Glomerular endothelial cell (primary cell): ENCODE data around the gene SLC45A2. TPM values are rescaled to one million over a fixed set of nuclear protein-coding genes. Genes with fewer than 3 reads are reported as not detected.
"Not testable (repeated sequence)": the region's sequence is repeated elsewhere in the genome, so short reads cannot be mapped to it uniquely, and the experiment has no call there.

ENCODE experiments used
- DNase-seq: peaks from one replicate; pipeline ENCODE4 v3.0.0-alpha.2; 2011; ENCODE audit warnings: low read depth, low spot score; ENCODE audit errors: extremely low read depth
- total RNA-seq: library from RNA; depleted of rRNA; stranded (reverse); fragments of >200 nt; gene quantifications from 2 replicates; pipeline ENCODE4 v1.2.3, GENCODE V29; 2015

SLC45A2 gene
- total RNA-seq, 1 donor from 2014 or later = not detected

DNA sequence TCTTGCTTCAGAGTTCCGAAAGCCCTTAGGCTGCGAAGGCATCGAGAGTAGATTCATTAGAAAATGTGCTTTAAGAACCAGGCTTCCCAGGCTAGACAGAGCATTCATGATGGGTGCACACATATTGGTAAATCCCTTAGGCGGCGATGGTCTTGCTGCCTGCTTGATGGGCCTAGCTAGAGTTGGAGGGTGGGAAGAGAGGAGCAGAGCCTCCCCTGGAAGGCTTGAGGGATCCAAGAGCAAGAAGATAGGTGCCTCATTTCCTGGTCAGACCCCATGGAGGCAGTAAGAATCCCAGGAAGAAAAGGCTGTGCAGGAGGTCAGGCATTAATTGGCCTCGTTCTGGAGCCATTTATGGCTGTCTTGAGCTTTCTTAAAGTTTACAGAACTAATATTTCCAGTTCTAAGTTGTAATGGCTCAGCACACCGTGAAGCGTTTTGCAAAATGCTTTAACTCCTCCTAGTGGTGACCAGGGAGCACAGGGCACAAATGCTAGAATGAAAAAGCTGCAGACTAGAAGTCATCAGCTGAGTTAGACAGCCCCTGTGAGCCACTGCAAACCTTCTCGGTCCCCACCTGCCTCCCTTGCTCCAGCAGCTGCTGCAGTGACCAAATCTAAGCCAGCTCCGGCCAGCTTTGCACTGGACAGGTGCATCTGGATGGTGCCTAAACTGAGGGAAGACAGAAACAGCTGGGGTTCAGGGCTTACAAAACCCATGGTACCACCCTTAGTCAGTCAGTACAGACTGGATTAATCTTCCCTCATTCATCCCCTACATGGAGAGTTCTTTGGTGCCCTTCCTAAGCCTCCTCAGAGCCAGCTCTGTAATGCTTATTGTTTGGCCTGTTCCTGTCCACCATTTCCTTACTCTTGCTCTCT, 14.7 kb downstream of the SLC45A2 start:
- peak; percentile 3 for DNase-seq

DNA sequence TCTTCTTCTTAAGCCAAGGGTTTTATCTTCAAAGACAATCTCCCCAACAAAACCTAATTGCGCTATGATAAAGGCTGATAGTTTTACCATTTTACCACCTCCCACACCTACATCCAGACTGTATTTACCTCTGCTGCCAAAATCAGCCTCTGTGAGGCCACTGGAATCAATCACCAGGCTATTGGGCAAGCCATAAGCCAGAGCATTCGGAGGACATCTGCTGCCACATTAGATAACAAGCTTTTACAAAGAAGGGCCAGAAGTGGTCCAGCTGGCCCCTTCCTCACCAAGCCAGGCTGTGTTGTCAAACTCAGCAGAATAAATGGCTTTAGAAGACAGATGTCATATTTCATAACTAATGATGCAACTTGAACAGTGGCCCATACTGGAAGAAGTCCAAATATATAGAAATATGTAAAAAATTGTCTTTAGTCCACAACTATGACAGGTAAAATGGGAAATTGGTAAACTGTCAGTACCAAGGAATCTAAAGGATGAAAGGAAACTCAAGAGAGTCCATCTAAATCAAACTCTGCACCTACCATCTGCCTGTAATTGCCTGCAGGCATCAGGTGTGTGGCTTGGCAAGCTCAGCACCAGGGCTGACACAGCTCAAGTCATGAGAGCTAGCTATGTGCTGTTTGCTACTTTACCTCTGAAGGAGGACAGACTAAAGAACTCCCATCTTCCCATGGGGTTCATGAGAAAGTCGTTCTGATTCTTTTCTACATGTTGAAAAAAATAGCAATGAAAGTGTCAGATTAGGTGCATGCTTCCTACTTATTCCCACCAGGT, 16.1 kb downstream of the SLC45A2 start:
- DNase-seq = no peak

DNA sequence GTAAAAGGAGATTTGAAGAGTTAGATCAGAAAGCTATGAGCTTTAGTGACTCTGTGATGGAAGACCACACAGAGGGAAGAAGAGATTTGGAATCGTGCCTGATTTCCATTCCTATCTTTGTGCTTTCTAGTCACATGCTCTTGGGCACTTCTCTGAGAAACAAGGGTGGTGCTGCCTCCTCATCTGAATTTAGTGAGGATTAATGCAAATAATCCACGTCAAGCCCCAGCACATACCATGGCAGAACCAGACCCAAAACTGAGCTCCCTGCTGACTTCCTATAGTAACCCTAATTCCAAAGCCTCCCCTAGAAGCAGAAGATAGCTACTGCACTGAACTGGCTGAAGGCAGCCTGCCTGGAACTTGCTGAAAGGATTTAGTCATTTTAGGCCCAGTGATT, 17.7 kb downstream of the SLC45A2 start:
- no peak for DNase-seq

DNA sequence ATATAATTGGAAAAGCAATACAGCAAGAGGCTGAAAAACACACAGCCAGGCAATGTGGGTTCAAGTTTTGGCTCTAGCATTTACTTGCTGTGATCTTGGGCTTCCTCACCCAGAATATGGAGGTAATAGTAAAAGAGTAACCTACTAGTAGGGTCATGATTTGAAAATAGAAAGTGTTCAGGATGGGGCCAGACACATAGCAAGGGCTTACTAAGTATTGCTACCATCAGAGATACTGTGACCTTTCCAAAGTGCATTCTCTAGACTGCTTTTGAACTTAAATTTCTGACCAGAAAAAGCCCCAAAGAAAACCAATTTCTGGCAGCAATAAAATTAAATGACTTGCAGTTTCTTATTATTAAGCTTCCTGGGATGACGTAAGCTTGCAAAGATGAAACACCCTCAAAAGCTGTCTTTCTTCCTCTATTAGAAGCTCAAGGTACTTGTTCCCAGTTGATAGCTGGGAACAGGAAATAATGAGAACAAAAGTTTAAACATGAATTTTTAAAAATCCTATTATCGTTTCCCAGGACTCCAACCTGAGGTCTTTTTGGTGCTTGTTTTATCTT, 20.3 kb downstream of the SLC45A2 start:
- no peak for DNase-seq

DNA sequence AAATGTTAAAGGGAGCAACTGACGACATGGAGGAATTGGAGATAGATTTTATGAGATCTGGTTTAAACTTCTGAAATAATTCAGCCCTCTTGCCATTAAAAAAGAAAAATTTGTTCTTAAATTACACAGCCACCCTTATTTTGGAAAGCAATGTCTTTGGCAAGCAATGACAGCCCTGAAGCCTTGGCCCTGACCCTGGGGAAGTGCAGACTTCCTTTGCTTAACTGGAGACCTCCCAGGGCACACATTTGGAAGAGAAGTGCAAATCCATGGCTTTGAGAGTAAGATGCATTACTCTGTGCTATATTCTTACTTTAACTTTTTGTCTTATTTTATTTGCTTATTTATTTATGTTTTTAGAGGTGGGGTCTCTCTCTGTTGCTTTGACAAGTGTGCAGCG, 26.3 kb downstream of the SLC45A2 start:
- no peak for DNase-seq

DNA sequence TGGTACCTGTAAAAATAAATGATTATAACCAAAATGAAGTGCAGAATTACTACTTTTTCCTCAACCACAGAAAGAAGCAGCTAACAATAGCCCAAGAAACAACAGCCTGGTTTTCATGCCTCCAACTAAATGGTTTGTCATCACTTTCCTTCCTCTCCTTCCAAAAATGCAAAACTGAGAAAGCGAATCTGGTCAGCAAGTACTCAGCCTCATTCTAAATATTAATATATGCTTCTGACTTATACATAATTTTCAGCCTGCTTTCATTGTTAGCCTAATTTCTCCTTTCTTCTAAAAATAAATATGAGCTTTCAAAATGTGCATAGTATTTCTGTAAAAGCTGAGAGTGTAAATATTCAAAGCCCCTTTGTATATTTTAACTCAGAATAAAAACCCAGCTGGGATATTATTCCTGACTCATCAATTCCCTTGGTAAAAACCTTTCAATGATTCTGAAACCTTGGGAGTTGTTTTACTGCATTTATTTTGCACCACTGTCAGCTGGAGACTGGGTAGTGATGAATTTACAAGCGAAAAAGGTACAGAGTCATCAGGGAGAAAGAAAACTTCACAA, 26.8 kb downstream of the SLC45A2 start:
- no peak for DNase-seq

DNA sequence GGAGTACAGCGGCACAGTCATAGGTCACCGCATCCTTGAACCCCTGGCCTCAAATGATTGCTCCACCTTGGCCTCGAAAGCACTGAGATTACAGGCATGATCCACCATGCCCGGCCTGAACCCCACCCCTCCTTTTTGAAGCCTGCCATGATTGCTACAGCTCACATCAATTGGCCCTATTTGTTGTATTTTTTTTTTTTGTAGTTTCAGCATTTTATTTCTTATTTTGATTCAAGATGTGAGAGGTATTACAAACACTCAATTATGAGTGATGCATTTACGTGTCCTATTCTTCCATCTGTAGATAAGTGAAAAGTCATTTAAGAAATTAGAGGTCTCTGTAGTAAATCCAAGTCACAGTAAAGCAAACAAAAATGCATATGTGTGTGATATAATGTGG, 32.3 kb downstream of the SLC45A2 start:
- not testable (repeated sequence) for DNase-seq

DNA sequence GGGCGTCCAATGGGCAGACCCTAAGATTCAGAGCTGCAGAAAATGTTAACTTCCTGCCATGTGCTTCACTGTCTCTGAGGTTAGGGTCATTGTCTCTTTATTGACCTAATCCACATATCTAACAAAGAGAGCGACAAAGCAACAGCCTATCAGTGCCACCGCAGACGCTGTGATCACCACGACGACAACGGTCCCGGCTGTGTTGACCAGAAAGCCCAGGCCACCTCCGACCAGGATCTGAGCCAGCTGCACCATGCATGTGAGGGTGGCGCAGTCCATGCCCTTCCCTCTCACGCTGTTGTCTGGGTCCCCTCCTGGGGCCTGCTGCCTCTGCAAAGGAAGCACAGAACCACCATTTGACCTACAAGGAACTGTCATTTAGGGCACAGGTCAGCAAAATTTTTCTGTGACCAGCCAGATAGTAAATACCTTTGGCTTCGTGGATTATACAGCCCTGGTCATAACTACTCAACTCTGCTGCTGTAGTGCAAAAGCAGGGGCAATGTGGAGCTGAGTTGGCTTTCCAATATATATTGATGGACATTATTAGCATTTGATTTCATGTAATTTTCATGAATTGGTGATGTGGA, 39.9 kb downstream of the SLC45A2 start:
- DNase-seq = no peak

DNA sequence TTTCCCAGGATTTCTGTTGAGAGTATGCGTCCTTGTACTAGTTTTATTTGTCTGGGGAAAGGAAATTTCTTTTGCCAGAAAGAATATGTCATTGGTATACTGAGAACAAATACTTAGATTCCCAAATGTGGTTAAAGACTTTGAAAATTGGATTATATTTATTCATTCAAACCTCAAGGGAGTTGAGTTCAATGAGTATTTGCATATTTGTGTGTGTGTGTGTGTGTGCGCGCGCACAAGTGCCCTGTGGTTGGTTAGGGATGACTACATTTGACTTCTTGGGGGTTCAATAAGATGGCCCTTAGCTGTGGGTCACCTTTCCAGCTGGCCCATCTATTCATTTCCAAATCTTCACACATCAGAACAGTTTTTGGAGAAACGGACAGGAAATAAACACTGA, 43.4 kb downstream of the SLC45A2 start:
- no peak for DNase-seq

DNA sequence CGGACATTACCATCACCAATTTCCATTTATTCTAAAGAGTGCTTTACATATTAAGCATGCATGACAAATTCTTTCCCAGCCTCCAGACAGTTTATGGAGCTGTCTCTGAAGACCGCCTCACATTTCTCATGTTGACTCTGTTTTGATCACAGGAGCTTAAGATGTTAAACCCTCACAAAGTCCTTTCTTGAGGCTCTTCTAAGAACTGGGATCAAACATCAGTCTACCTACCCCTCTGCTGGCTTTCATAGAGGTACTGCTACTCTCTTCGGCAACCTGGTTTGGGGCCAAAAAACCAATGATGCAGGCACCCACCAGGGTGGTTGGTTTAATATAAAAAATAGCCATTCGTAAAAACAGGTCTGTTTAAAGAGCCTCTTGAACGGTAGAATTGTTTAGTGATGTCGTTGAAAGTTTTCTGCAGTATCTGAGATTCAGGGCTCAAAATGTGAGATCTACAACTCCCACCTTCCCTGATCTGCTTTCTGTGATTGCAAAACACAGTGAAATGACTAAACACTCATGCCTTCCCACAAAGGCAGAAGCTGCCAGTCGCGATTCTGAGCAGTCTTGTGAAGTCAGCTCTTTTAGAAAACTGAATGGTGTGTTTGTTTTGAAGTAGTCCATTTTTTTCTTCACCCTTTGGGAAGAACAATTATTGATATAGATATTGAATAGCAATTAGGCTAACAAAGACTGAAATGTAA, 44.8 kb downstream of the SLC45A2 start:
- DNase-seq = no peak

DNA sequence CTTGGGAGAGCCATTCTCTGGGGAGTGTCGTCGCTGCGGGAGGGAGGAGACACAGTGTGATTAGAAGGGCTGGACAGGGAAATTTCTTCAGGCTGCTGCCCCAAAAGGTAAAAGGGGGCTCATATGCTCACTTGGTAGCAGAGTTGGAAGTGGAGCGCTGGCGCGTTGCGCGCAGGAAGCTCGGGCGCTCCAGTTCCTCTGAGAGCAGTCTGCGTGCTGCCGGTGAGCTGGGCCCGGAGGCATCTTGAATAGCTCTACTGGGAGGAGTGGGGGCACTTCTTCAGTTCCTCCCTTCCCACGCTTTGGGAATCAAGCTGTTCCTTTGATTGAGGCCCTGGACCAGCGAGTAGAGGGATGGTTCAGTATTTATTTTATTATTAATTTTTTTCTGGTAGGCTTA, 45.6 kb downstream of the SLC45A2 start:
- DNase-seq = no peak

DNA sequence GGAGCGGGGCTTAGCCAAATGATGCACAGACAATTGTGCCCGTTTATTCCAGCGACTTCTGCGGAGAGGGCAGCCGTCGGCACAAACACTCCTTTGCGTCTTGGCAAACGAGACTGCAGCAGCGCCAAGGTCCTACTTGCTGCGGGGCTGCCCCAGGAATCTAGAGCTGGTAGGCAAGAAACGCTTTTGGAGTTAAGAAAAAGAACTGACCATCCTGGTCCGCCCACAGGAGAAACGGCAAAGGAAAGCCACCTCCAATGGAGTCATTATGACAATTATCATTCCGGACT, 46.0 kb downstream of the SLC45A2 start:
- no peak for DNase-seq

DNA sequence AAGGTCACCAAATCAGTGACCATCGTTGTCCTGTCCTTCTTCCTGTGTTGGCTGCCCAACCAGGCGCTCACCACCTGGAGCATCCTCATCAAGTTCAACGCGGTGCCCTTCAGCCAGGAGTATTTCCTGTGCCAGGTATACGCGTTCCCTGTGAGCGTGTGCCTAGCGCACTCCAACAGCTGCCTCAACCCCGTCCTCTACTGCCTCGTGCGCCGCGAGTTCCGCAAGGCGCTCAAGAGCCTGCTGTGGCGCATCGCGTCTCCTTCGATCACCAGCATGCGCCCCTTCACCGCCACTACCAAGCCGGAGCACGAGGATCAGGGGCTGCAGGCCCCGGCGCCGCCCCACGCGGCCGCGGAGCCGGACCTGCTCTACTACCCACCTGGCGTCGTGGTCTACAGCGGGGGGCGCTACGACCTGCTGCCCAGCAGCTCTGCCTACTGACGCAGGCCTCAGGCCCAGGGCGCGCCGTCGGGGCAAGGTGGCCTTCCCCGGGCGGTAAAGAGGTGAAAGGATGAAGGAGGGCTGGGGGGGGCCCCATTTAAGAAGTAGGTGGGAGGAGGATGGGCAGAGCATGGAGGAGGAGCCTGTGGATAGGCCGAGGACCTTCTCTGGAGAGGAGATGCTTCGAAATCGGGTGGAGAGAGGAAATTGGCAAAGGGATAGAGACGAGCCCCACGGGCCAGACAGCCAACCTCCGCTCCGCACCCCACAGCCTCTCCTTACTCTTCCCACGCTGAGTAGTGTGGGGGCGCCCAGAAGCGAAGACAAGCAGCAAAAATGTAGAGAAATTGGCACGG, 46.6 kb downstream of the SLC45A2 start:
- no peak for DNase-seq

DNA sequence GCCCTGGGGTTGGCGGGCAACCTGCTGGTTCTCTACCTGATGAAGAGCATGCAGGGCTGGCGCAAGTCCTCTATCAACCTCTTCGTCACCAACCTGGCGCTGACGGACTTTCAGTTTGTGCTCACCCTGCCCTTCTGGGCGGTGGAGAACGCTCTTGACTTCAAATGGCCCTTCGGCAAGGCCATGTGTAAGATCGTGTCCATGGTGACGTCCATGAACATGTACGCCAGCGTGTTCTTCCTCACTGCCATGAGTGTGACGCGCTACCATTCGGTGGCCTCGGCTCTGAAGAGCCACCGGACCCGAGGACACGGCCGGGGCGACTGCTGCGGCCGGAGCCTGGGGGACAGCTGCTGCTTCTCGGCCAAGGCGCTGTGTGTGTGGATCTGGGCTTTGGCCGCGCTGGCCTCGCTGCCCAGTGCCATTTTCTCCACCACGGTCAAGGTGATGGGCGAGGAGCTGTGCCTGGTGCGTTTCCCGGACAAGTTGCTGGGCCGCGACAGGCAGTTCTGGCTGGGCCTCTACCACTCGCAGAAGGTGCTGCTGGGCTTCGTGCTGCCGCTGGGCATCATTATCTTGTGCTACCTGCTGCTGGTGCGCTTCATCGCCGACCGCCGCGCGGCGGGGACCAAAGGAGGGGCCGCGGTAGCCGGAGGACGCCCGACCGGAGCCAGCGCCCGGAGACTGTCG, 47.3 kb downstream of the SLC45A2 start:
- no peak for DNase-seq

DNA sequence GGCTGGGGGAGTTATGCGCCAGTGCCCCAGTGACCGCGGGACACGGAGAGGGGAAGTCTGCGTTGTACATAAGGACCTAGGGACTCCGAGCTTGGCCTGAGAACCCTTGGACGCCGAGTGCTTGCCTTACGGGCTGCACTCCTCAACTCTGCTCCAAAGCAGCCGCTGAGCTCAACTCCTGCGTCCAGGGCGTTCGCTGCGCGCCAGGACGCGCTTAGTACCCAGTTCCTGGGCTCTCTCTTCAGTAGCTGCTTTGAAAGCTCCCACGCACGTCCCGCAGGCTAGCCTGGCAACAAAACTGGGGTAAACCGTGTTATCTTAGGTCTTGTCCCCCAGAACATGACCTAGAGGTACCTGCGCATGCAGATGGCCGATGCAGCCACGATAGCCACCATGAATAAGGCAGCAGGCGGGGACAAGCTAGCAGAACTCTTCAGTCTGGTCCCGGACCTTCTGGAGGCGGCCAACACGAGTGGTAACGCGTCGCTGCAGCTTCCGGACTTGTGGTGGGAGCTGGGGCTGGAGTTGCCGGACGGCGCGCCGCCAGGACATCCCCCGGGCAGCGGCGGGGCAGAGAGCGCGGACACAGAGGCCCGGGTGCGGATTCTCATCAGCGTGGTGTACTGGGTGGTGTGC, 48.0 kb downstream of the SLC45A2 start, which contains the start of gene RXFP3:
Gene RXFP3 (plus strand): TSS at position 6 of the 636 bp plus-strand sequence. CDS start 355 bp downstream, at position 361.
- DNase-seq = no peak

DNA sequence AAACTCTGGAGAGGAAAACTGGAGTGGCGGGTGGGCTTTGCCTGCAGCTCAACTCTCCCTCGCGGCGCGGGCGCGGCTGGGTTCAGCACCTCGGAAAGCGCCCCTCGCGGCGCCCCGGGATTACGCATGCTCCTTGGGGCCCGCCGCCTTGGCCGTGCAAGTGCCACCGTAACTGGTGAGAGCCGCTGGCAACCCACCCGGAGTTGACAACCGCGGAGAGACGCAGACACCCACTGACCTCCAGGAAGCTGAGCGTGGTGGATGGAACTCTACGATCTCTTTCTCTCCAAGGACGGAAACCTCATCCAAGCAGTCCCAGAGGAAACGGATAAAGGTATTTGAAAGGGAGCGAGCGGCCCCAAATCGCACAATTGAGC, 48.5 kb downstream of the SLC45A2 start:
- DNase-seq = no peak

DNA sequence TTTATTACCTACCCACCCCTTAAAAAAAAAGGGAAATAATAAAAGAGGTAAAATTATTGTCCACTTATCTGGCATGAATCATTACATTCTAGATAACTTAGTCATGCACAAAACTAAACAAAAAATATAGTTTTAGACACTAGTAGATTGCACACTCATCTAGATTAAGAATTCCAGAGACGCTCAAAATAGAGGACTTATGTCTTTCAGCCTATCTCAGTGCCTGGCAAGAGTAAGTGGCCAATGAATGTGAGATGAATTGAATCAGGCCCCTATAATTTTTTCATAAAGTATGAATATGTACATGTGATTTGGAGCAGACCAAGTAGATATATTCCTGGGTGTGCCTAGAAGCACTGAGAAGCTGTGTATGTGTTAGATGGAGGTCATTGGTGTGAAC, 50.3 kb downstream of the SLC45A2 start:
- DNase-seq = no peak

DNA sequence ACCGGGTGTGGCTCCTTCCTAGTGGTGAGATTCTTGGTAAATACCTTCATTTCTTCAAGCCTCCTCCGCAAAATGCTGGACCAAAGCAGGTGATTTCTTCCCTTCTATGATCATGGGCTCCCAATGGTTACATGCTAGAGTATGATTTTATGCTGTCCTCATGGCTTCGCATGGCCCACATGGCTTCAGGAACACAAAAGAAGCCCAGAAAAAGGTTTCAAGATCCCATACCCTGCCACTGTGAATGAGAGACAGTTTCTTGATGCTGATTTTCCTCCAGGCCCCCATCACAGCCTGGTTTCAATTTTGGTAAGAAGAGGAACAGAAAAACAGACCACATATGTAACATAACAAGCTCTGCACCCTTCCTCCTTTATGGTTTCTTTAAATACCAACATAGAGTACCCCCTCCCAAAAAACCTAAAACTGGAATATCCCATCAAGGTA, 50.7 kb downstream of the SLC45A2 start:
- no peak for DNase-seq
